GM23338 (cell line): ENCODE measurements around the gene POTEE.
"Not testable (repeated sequence)": the region's sequence is repeated elsewhere in the genome, so short reads cannot be mapped to it uniquely, and the experiment has no call there.

Experiments
- EZH2 ChIP-seq: fragments of 200-600 bp; sonication (generic); IDR thresholded peaks from one replicate; pipeline ENCODE4 v1.8.0; 2017; ENCODE audit warnings: antibody characterized with exemption, mild to moderate bottlenecking, low read depth; ENCODE audit not compliant: unreplicated experiment
- EZH2phosphoT487 ChIP-seq: fragments of 200-600 bp; sonication (generic); IDR thresholded peaks from one replicate; pipeline ENCODE4 v1.8.1; 2018; ENCODE audit warnings: antibody characterized with exemption; ENCODE audit not compliant: unreplicated experiment
- JUNB ChIP-seq: IDR thresholded peaks from one replicate; pipeline ENCODE4 v1.6.1; 2016; ENCODE audit warnings: antibody characterized with exemption; ENCODE audit not compliant: unreplicated experiment
- POLR2AphosphoS5 ChIP-seq: IDR thresholded peaks from 2 replicates; pipeline ENCODE4 v1.6.1; 2016; ENCODE audit warnings: antibody characterized with exemption, low read depth
- REST ChIP-seq: IDR thresholded peaks from one replicate; pipeline ENCODE4 v1.6.1; 2018; ENCODE audit warnings: antibody characterized with exemption; ENCODE audit not compliant: unreplicated experiment
- STAT1 ChIP-seq: IDR thresholded peaks from one replicate; pipeline ENCODE4 v1.6.1; 2016; ENCODE audit warnings: antibody characterized with exemption; ENCODE audit not compliant: unreplicated experiment
- TF ChIP-seq, protein P1 (sequence below), 2 experiments: fragments of 200-600 bp in 1 of 2; sonication (generic) in 1 of 2; conservative IDR thresholded peaks; 2 replicates each; pipeline versions ENCODE4 v1.5.1 to v1.6.1; 2016 to 2017; ENCODE audit warnings: antibody characterized with exemption in 2 of 2, low read depth in 2 of 2, mild to moderate bottlenecking in 2 of 2, moderate library complexity in 1 of 2

DNA sequence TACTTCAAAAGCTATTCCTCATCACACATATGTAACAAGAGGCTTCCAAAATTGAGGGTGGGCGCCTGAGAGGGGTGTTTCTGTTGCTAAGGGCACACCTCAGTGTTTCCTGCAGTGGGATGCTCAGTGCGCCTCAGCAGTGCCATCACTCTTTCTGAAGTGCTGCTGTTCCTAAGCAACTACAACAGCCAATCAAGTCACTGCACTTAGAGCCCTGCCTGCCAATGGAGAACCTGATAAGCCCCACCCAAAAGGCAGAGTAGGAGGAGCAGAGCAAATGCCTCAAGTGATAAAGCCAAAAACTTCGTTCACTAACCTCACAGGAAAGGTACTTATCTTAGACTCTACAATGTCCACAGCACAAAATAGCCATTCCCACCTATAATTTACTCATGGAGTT is 15.9 kb upstream of the POTEE start:
- TF ChIP-seq EZH2, STAT1, EZH2phosphoT487, REST, JUNB, POLR2AphosphoS5: not testable (repeated sequence)
- TF ChIP-seq, protein P1, sequence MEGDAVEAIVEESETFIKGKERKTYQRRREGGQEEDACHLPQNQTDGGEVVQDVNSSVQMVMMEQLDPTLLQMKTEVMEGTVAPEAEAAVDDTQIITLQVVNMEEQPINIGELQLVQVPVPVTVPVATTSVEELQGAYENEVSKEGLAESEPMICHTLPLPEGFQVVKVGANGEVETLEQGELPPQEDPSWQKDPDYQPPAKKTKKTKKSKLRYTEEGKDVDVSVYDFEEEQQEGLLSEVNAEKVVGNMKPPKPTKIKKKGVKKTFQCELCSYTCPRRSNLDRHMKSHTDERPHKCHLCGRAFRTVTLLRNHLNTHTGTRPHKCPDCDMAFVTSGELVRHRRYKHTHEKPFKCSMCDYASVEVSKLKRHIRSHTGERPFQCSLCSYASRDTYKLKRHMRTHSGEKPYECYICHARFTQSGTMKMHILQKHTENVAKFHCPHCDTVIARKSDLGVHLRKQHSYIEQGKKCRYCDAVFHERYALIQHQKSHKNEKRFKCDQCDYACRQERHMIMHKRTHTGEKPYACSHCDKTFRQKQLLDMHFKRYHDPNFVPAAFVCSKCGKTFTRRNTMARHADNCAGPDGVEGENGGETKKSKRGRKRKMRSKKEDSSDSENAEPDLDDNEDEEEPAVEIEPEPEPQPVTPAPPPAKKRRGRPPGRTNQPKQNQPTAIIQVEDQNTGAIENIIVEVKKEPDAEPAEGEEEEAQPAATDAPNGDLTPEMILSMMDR (conservative IDR thresholded peaks at IDR 0.05; ENCODE audit: low read depth in 2 of 2): not testable (repeated sequence)
